HCT116 (cell line): ENCODE data around the gene SPESP1.

Experiments used
- CTCF ChIP-seq, 3 experiments: fragments of 200-600 bp in 1 of 3; sonication (generic) in 1 of 3; IDR thresholded peaks in 2 of 3; conservative IDR thresholded peaks in 1 of 3; 2 replicates each; pipeline ENCODE4 v1.5.1; 2012 to 2017; ENCODE audit warnings: low read depth in 2 of 3, low read length in 2 of 3, antibody characterized with exemption in 1 of 3, borderline replicate concordance in 1 of 3, control low read depth in 1 of 3, mild to moderate bottlenecking in 1 of 3, mixed read lengths in 1 of 3, mixed run types in 1 of 3, moderate library complexity in 1 of 3; ENCODE audit not compliant: insufficient read depth in 1 of 3
- EZH2 ChIP-seq: fragments of 200-600 bp; sonication (generic); IDR thresholded peaks from 2 replicates; pipeline ENCODE4 v1.6.1; 2017; ENCODE audit warnings: antibody characterized with exemption, mixed run types
- JUND ChIP-seq: IDR thresholded peaks from 2 replicates; pipeline ENCODE4 v1.6.1; 2012
- TF ChIP-seq, protein P1 (sequence below): IDR thresholded peaks from 2 replicates; pipeline ENCODE4 v1.6.1; 2011; ENCODE audit warnings: mild to moderate bottlenecking, low read length, moderate library complexity; ENCODE audit not compliant: insufficient replicate concordance; ENCODE audit errors: extremely low read depth

- TF ChIP-seq CTCF (IDR thresholded peaks at IDR 0.05 in 2 of 3, conservative IDR thresholded peaks at IDR 0.05 in 1 of 3; ENCODE audit: borderline replicate concordance in 1 of 3, insufficient read depth in 1 of 3, low read depth in 2 of 3, low read length in 2 of 3) (no peak), JUND (no peak), EZH2 (no peak)
- TF ChIP-seq, protein P1, sequence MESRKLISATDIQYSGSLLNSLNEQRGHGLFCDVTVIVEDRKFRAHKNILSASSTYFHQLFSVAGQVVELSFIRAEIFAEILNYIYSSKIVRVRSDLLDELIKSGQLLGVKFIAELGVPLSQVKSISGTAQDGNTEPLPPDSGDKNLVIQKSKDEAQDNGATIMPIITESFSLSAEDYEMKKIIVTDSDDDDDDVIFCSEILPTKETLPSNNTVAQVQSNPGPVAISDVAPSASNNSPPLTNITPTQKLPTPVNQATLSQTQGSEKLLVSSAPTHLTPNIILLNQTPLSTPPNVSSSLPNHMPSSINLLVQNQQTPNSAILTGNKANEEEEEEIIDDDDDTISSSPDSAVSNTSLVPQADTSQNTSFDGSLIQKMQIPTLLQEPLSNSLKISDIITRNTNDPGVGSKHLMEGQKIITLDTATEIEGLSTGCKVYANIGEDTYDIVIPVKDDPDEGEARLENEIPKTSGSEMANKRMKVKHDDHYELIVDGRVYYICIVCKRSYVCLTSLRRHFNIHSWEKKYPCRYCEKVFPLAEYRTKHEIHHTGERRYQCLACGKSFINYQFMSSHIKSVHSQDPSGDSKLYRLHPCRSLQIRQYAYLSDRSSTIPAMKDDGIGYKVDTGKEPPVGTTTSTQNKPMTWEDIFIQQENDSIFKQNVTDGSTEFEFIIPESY: no peak
These were observed 20.7 kb upstream of the SPESP1 start for GRCh38 chr15:68909601-68910100.
